Activated CD4-positive, alpha-beta memory T cell treated with anti-CD3 and anti-CD28 coated beads for 36 hours (primary cell): ENCODE measurements around the gene SERF1A. TPM values are rescaled to one million over a fixed set of nuclear protein-coding genes. Genes with fewer than 3 reads are reported as not detected.

ENCODE experiments used
- total RNA-seq, 2 experiments: library from RNA; stranded (reverse); gene quantifications; one replicate each; pipeline ENCODE4 v1.2.3, GENCODE V29; 2021

The SERF1A gene
- total RNA-seq, 2 experiments from 2014 or later: 11.1 to 16.3 TPM

Other genes with a start within 250 kb of the SERF1A start
- gene SMN1, start 24.4 kb downstream of the SERF1A start, total RNA-seq: 100 to 1,000 TPM in 1 of 2 experiments, 10 to 100 TPM in 1; 98.3 to 116 TPM
- gene NAIP, start 124.7 kb downstream of the SERF1A start, total RNA-seq: 1 to 10 TPM; 6.5 to 6.9 TPM
- 10 to 100 TPM; 52.4 to 55.0 TPM for gene GTF2H2, start 167.0 kb downstream of the SERF1A start, total RNA-seq